SK-MEL-5 (cell line): ENCODE data around the gene SCIN. TPM values are rescaled to one million over a fixed set of nuclear protein-coding genes. Genes with fewer than 3 reads are reported as not detected.
"Not testable (repeated sequence)": the region's sequence is repeated elsewhere in the genome, so short reads cannot be mapped to it uniquely, and the experiment has no call there.

ENCODE experiments used
- DNase-seq: peaks from one replicate; pipeline ENCODE4 v3.0.0-alpha.2; 2016; ENCODE audit warnings: low read depth, low spot score
- in situ Hi-C: cut with HindIII; loops from 2 replicates; pipeline ENCODE4 v1.10.0; 2016; ENCODE audit warnings: low sequenced_read_pairs, high pct_unique_total_duplicates, low pct_unique_long_range_greater_than_20kb
- polyA plus RNA-seq, 2 experiments: library from polyadenylated mRNA; depleted of rRNA; stranded (reverse); fragments of >200 nt; gene quantifications; 2 replicates each; pipeline ENCODE4 v1.2.3, GENCODE V29; 2015
- total RNA-seq: library from RNA; depleted of rRNA; stranded (reverse); fragments of >200 nt; shearing (Covaris generic); gene quantifications from 2 replicates; pipeline ENCODE4 v1.2.3, GENCODE V29; 2014; rRNA removed

SCIN gene
- total RNA-seq, result 0.34 and 0.59 TPM in 2 replicates
- 0.32 TPM in 1 of 2 replicates, not detected in the other for polyA plus RNA-seq (2015; cell fraction: cytosol; rRNA removed)
- 0.04 and 0.28 TPM in 2 replicates for polyA plus RNA-seq (2015; cell fraction: nucleus; rRNA removed)

DNA sequence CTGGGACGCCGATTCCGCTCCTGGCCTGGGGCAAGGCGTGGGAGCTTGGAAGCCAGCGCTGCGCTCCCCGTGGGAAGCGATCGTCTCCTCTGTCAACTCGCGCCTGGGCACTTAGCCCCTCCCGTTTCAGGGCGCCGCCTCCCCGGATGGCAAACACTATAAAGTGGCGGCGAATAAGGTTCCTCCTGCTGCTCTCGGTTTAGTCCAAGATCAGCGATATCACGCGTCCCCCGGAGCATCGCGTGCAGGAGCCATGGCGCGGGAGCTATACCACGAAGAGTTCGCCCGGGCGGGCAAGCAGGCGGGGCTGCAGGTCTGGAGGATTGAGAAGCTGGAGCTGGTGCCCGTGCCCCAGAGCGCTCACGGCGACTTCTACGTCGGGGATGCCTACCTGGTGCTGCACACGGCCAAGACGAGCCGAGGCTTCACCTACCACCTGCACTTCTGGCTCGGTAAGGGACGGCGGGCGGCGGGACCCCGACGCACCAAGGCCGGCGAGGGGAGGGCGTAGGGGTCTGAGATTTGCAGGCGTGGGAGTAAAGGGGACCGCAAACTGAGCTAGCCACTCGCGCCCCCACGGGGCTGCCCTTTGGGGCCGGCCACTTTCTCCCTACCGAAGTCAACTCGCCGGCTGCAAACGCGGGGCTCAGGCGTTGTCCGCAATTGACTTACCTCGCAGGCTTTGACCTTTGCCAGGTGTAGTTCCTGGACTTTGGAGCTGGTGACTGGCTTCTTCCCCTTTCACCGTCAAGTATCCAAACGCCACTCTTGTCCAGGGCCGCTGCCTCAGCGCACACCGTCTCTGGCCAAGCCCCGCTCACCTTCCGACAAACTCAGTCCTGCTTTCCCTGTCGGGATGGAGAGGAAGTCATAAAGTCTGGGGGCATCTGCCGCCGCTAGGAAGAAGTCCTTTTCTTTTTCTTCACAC is at the start of gene SCIN:
TSS of gene SCIN (plus strand) at position 187 of the 928 bp plus-strand sequence. CDS start at position 254, 67 bp downstream.
- in situ Hi-C loops, result no loop called here
- no peak for DNase-seq

DNA sequence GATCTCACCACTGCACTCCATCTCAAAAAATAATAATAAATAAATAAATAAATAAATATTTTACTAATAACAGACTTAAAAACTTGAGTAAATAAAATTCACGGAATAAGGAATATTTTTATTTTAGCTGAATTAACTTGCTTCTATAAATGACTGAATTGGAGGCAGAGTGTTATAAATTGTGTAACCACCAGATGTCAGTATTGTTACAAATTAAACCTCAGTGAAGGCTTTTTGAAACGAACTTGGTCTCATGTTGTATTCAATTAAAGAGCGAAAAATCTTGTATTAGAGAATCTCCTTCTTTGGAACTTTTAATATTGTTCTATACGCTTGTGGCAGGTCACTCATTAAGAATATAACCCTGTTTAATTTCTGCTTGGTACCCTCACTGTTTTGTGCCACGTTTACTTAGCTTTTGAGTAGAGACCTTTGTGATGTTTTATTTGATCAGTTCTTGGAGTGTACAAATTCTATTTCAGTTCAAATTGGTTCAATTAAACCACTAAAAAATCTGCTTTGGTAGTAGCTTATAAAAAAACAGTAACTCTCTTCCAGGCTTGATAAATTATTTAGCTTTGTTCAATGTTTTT is 45.6 kb upstream of the SCIN start:
- DNase-seq, result peak; percentile 79

GRCh38 chr7:12526693-12527092 is 43.8 kb upstream of the SCIN start:
- in situ Hi-C loops, DNase-seq: not testable (repeated sequence)

More for the DNA sequence above, 45.6 kb upstream of the SCIN start:
- in situ Hi-C loops, result no loop called here

DNA sequence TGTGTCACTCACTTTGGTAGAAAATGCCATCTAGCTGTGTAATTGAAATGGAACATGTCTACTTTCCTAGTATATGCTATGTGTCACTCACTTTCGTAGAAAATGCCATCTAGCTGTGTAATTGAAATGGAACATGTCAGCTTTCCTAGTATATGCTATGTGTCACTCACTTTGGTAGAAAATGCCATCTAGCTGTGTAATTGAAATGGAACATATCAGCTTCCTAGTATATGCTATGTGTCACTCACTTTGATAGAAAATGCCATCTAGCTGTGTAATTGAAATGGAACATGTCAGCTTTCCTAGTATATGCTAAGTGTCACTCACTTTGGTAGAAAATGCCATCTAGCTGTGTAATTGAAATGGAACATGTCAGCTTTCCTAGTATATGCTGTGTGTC is 42.9 kb upstream of the SCIN start:
- DNase-seq, in situ Hi-C loops: not testable (repeated sequence)

GRCh38 chr7:12529971-12530710 is 40.4 kb upstream of the SCIN start:
- in situ Hi-C loops, result no loop called here
- DNase-seq, result no peak

DNA sequence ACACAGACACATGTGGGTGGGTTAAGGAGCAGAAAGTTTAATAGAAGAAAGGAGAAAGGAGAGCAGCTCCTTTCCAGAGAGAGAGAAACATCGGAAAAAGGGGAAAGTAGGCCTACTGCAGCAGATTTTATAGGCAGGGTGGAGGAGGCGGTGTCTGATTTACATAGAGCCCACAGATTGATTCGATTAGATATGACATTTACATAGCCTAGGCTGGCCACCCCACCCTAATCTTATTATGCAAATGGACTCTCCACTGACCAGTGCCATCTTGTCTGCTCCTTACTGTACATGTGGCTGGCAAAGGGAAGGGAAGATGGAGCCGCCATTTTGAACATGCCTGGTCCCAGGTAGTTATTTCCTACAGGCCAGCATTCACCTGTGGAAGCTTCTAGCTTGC is 38.7 kb upstream of the SCIN start:
- DNase-seq, result no peak
- in situ Hi-C loops, result no loop called here

- no peak for DNase-seq
- in situ Hi-C loops, result no loop called here
Observed at GRCh38 chr7:12534046-12534445, 36.5 kb upstream of the SCIN start.

GRCh38 chr7:12539681-12540080 is 30.8 kb upstream of the SCIN start:
- in situ Hi-C loops, result no loop called here
- no peak for DNase-seq

DNA sequence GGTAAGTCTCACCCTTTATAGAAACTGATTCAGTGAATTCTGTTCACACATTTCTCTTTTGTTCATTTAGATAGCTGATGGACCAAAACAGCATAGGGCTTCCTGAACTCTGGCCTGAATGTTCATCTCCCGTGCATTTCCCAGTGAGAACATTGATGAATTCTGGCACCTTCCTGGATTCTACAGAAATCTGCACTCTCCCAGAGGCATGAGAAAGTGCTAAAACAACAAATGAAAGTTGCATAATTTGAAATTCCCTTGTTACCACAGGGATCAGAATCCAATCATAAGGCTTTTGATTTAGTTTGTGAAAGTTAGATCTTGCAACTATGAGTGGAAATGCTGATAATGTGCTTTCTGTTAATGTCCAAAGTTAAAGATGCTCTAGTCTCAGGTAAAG is 29.7 kb upstream of the SCIN start:
- in situ Hi-C loops, result no loop called here
- DNase-seq, result no peak

DNA sequence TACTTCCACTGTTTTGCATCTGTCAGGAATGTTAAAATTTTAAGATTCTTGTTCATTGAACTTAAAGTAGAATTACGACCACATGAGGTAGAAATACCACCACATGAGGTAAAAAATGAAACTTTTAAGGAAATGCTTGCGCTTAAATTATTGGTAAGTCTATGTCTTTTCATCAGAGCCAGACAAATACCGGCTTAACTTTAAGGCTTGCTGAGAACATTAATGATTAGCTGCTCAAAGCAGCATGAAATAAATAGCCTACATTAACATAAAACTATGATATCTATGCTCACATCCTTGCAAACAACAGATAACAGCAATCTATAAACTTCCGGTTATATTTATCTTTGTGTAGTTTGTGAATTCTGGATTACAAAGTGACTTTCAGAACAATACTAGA is 26.9 kb upstream of the SCIN start:
- in situ Hi-C loops, result no loop called here
- no peak for DNase-seq

GRCh38 chr7:12549106-12549505 is 21.4 kb upstream of the SCIN start:
- in situ Hi-C loops, result no loop called here

GRCh38 chr7:12550956-12551355 is 19.6 kb upstream of the SCIN start:
- in situ Hi-C loops, result no loop called here
- no peak for DNase-seq

More at GRCh38 chr7:12549106-12549505, 21.4 kb upstream of the SCIN start:
- no peak for DNase-seq

- in situ Hi-C loops, result no loop called here
- no peak for DNase-seq
Observed at GRCh38 chr7:12552876-12553275, 17.6 kb upstream of the SCIN start.

DNA sequence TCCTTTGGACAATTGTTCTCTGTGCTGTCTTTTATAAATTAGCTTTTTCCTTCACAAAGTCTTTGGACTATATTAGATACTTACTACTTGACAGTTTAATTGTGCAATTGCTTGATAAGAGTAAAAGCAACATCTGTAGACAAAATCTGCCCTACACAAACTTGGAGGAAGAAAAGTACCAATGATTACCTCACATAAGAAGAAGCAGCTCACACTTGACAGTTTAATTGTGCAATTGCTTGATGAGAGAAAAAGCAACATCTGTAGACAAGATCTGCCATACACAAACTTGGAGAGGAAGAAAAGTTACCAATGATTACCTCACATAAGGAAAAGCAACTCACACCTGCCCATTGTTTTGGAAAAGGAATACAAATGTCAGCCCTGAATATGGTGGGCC is 17.1 kb upstream of the SCIN start:
- in situ Hi-C loops, result no loop called here
- no peak for DNase-seq

DNA sequence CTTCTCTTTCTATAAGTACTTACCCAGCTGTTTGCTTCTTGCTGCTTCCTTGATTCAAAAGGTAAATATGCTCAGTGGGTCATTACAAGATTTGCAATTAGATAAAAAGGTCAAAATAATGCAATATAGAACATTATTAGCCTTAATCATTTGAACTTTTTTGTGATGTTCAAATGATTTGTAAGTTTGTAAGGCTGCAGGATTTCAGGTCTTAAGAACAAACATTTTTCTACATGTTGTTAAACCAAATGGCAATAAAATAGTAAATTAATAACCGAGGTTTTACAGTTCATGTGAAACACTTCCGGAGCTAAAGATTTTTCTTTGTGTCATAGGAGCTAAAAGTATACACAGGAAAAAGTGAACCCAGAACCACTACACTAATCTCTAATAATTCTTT is 16.2 kb upstream of the SCIN start:
- DNase-seq, result no peak
- in situ Hi-C loops, result no loop called here

DNA sequence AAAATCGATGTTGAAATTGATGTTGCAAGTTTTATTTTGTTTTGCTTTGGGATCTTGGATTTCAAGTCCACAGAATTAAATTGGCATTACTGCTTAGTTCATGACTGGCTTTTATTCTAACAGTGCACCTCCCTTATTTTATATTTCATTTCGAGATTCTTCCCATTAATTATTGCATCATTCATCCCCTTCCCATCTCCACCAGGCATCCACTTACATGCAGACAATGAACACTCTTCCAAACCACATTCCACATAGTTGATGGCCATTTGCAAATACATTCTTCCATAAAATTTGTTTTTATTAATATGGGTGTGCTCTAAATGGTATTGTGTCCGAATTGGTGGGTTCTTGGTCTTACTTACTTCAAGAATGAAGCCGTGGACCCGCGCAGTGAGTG is 15.6 kb upstream of the SCIN start:
- DNase-seq, result no peak
- in situ Hi-C loops, result no loop called here

- DNase-seq, in situ Hi-C loops: not testable (repeated sequence)
Observed at GRCh38 chr7:12555695-12556094, 14.8 kb upstream of the SCIN start.
